CD4-positive, alpha-beta T cell (primary cell): ENCODE measurements around the gene MRM3. TPM values are rescaled to one million over a fixed set of nuclear protein-coding genes. Genes with fewer than 3 reads are reported as not detected.

ENCODE experiments used
- ATAC-seq: fragments of 200-7000 bp; cut with Tn5 transposase; one replicate; pipeline ENCODE4 v1.10.0; 2022; ENCODE audit warnings: mild to moderate bottlenecking; ENCODE audit not compliant: poor library complexity
- CTCF ChIA-PET: fragments of 350-600 bp; sonication (Branson Sonifier 250); formaldehyde crosslinking; loops from one replicate; lab custom pipeline; 2021; ENCODE audit warnings: antibody characterized with exemption, inconsistent platforms; lab: Charles Lee
- POLR2A ChIA-PET: fragments of 350-600 bp; sonication (Branson Sonifier 250); formaldehyde crosslinking; loops from one replicate; lab custom pipeline; 2021; ENCODE audit warnings: antibody characterized with exemption, inconsistent platforms; lab: Charles Lee
- DNase-seq, 14 experiments: peaks; one replicate each; pipeline ENCODE4 v3.0.0-alpha.2; 2013 to 2020; ENCODE audit warnings: mixed read lengths in 2 of 14
- H3K27ac ChIP-seq, 2 donors: one replicate each; pipeline versions ENCODE4 v1.5.1 to v1.7.0; 2013; ENCODE audit warnings: low read length in 2 of 2, low read depth in 1 of 2, mild to moderate bottlenecking in 1 of 2
- H3K27me3 ChIP-seq, 2 experiments: 1 replicate in 1 of 2; 2 replicates in 1 of 2; pipeline versions ENCODE4 v1.6.1 to v1.7.0; 2013; ENCODE audit warnings: low read length in 2 of 2, control low read depth in 1 of 2, mild to moderate bottlenecking in 1 of 2, moderate library complexity in 1 of 2; ENCODE audit not compliant: insufficient read depth in 2 of 2, control insufficient read depth in 1 of 2
- H3K36me3 ChIP-seq: one replicate; pipeline ENCODE4 v1.6.1; 2013; ENCODE audit warnings: low read length, control low read depth; ENCODE audit not compliant: insufficient read depth
- H3K4me1 ChIP-seq: one replicate; pipeline ENCODE4 v1.6.1; 2013; ENCODE audit warnings: low read length, control low read depth; ENCODE audit not compliant: insufficient read depth
- H3K4me3 ChIP-seq: one replicate; pipeline ENCODE4 v1.5.1; 2013; ENCODE audit warnings: mild to moderate bottlenecking, low read length, moderate library complexity
- H3K9me3 ChIP-seq, 2 experiments: 1 replicate in 1 of 2; 2 replicates in 1 of 2; pipeline versions ENCODE4 v1.6.1 to v1.7.0; 2013; ENCODE audit warnings: low read length in 2 of 2, mild to moderate bottlenecking in 2 of 2, control low read depth in 1 of 2, moderate library complexity in 1 of 2; ENCODE audit not compliant: control insufficient read depth in 1 of 2, insufficient read depth in 1 of 2
- H3K27ac Mint-ChIP-seq: one replicate; pipeline ENCODE4 v1.8.0; 2020; ENCODE audit warnings: mixed read lengths
- H3K27me3 Mint-ChIP-seq: one replicate; pipeline ENCODE4 v1.8.0; 2021; ENCODE audit warnings: mixed read lengths
- H3K36me3 Mint-ChIP-seq: one replicate; pipeline ENCODE4 v1.8.0; 2021; ENCODE audit warnings: low read depth, mixed read lengths
- H3K4me1 Mint-ChIP-seq: one replicate; pipeline ENCODE4 v1.8.0; 2021; ENCODE audit warnings: low read depth, mixed read lengths
- H3K4me3 Mint-ChIP-seq: one replicate; pipeline ENCODE4 v1.8.0; 2020; ENCODE audit warnings: mild to moderate bottlenecking, mixed read lengths
- H3K9me3 Mint-ChIP-seq: one replicate; pipeline ENCODE4 v1.8.0; 2020; ENCODE audit warnings: mixed read lengths
- CTCF ChIP-seq: fragments of 200-600 bp; IDR thresholded peaks from one replicate; pipeline ENCODE4 v1.8.0; 2022; ENCODE audit warnings: antibody characterized with exemption, mild to moderate bottlenecking
- intact Hi-C, 2 experiments: fragments of 100-400 bp; cut with DNase I in 1 of 2; cut with micrococcal nuclease in 1 of 2; formaldehyde crosslinking; loops; one replicate each; pipeline versions ENCODE4 v1.15.1 to v1.9.0; 2023 to 2025; cut with DNase I, micrococcal nuclease
- total RNA-seq, 174 experiments: library from RNA in 2 of 174; stranded (reverse) in 2 of 174; gene quantifications; one replicate each; pipeline ENCODE4 v1.2.3 and lab custom pipeline; 2021 to 2026

Gene MRM3
- total RNA-seq, 2 experiments from 2014 or later, result 40.8 to 44.1 TPM

GRCh38 chr17:773016-773415 lies 9.1 kb upstream of the MRM3 start:
- Mint-ChIP-seq H3K36me3 (peaks cover 89% of the 10 kb centered on the region), H3K4me3 (no peak overlapping the region), H3K27ac (no peak overlapping the region), H3K4me1 (peaks cover 10% of the 10 kb centered on the region), H3K27me3 (no peaks in the 10 kb centered on the region), H3K9me3 (no peaks in the 10 kb centered on the region)
- Histone ChIP-seq H3K36me3 (peaks cover 87% of the 10 kb centered on the region), H3K4me3 (no peak overlapping the region), H3K27me3 (no peaks in the 10 kb centered on the region), H3K4me1 (no peaks in the 10 kb centered on the region), H3K27ac (no peak overlapping the region), H3K9me3 (no peaks in the 10 kb centered on the region)
- ChIA-PET CTCF (interaction anchor here (1.0 kb wide), 1 partner anchor 224 kb away, joined by 3 read pairs; the partner anchor contains the start of gene TIMM22), POLR2A (interaction anchor here (1.2 kb wide), 1 partner anchor 9 kb away, joined by 4 read pairs; the partner anchor contains the start of gene GLOD4)
- intact Hi-C loops, result no loop called here
- TF ChIP-seq CTCF, result no peak
- DNase-seq (no peak), ATAC-seq (no peak)

DNA sequence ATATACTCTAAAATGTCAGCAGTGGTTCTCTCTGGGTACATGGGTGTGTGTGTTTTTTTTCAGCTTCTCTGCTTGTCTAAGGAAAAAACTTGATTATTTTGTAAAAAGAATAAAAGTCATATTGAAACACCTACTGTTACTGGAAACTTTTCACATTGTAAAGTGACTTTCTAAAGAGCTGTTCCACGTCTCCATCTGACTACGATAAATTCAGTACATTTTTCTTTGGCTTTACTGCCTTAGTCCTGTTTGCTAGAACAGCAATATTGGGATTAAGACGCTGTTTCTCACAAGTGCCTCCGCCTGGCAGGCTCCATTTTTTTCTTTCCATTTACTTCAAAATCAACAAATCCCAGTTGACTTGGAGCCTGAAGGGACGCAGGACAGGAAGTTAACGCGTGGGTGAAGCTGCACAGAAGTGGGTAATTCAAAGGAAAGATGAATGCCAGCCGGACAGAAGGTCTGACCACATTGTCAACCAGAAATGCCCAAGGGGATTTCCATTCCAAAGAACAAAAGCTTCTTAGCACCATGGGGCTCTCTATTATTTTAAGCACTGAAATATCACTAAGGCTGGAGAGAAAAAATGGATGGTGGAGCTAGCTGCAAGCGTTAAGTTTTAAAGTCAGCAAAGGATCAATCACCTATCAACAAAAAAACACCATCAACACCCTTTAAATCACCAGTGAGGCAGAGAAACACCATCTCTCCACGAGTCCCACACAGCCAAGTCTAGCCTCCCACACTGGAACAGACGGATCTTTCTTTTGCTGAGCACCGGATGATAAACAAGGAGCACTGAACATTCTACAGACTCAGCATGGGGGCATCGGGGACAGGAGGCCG lies 8.5 kb upstream of the MRM3 start:
- no peaks in the 10 kb centered on the region for H3K9me3 ChIP-seq
- Mint-ChIP-seq H3K9me3 (no peaks in the 10 kb centered on the region), H3K36me3 (peaks cover 95% of the 10 kb centered on the region), H3K27ac (no peak overlapping the region), H3K27me3 (no peaks in the 10 kb centered on the region), H3K4me3 (no peak overlapping the region), H3K4me1 (peaks cover 10% of the 10 kb centered on the region)
- DNase-seq, result no peak
- ChIA-PET CTCF (interaction anchor here (1.0 kb wide), 1 partner anchor 223 kb away, joined by 3 read pairs; the partner anchor contains the start of gene TIMM22), POLR2A (interaction anchor here (1.2 kb wide), 2 partner anchors 8 to 21 kb away, joined by 3 to 4 read pairs; partner anchors contain the start of gene GLOD4)
- peaks cover 91% of the 10 kb centered on the region for H3K36me3 ChIP-seq
- H3K27me3 ChIP-seq, result no peaks in the 10 kb centered on the region
- H3K27ac ChIP-seq, result no peak overlapping the region
- no peaks in the 10 kb centered on the region for H3K4me1 ChIP-seq
- no peak for ATAC-seq
- intact Hi-C loops, result no loop called here
- no peak for TF ChIP-seq CTCF
- no peak overlapping the region for H3K4me3 ChIP-seq

DNA sequence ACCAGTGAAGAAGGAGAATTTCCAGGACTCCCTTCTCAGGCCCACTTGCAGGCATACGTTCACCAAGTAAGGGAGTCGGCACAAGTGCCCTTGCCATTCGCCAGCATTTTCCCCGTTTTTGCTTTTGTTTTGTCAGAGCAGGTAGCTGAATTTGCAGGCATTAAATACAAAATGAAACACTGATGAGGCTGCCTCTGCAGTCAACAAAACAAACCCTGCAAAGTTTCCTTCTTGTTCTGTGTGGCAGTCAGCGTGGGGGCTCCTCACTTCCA lies 7.9 kb upstream of the MRM3 start:
- H3K9me3 ChIP-seq, result no peaks in the 10 kb centered on the region
- no peak for TF ChIP-seq CTCF
- H3K4me1 ChIP-seq, result no peaks in the 10 kb centered on the region
- H3K27ac Mint-ChIP-seq, result no peak overlapping the region
- no peaks in the 10 kb centered on the region for H3K9me3 Mint-ChIP-seq
- H3K27me3 ChIP-seq, result no peaks in the 10 kb centered on the region
- DNase-seq (no peak), ATAC-seq (no peak)
- no peaks in the 10 kb centered on the region for H3K27me3 Mint-ChIP-seq
- peaks cover 94% of the 10 kb centered on the region for H3K36me3 Mint-ChIP-seq
- CTCF ChIA-PET, result no interaction called here
- POLR2A ChIA-PET, result interaction anchor here (1.2 kb wide), 1 partner anchor 22 kb away, joined by 3 read pairs; no protein-coding TSS in a partner anchor
- peaks cover 10% of the 10 kb centered on the region for H3K4me1 Mint-ChIP-seq
- intact Hi-C loops, result no loop called here
- H3K4me3 Mint-ChIP-seq, result no peak overlapping the region
- H3K4me3 ChIP-seq, result no peak overlapping the region
- H3K36me3 ChIP-seq, result peaks cover 88% of the 10 kb centered on the region
- H3K27ac ChIP-seq, result no peak overlapping the region
